HG03457 (cell line): Measurements from ENCODE around the gene HEATR5A.
"Not testable (repeated sequence)": the region's sequence is repeated elsewhere in the genome, so short reads cannot be mapped to it uniquely, and the experiment has no call there.

Source experiments
- ATAC-seq: cut with Tn5 transposase; IDR thresholded peaks from one replicate; pipeline ENCODE4 v1.9.1; 2021; ENCODE audit warnings: moderate number of reproducible peaks; ENCODE audit not compliant: unreplicated experiment

Gene HEATR5A

DNA sequence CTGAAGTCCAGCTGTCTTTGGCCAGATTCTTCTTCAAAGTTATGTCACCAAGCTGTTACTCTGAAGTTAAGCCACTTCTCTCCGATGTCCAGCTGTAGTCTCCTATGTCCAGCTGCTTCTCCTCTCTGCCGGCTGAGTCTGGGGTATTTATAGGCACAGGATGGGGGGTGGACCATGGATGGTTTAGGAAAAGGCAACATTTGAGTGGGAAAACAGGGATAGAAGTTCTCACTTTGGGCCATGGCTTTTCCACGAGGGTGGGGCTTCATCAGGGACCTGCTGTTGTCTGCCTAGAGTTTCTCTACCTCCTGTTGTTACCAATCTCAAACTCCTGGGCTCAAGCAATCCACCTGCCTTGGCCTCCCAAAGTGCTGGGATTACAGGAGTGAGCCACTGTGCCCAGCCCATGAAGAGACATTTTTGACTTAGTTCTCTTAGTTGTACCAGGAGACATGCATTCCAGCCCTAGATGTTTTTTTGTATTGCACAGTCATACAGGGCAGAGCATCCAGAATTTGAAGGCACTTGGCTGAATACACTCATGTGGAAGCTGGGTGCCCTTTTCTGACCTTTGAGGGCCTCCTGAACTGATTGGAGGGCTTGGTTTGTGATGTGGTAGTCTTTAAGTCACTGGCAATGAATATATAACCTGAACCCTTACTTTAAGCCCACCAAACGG is 132.9 kb downstream of the HEATR5A start:
- no peak for ATAC-seq

DNA sequence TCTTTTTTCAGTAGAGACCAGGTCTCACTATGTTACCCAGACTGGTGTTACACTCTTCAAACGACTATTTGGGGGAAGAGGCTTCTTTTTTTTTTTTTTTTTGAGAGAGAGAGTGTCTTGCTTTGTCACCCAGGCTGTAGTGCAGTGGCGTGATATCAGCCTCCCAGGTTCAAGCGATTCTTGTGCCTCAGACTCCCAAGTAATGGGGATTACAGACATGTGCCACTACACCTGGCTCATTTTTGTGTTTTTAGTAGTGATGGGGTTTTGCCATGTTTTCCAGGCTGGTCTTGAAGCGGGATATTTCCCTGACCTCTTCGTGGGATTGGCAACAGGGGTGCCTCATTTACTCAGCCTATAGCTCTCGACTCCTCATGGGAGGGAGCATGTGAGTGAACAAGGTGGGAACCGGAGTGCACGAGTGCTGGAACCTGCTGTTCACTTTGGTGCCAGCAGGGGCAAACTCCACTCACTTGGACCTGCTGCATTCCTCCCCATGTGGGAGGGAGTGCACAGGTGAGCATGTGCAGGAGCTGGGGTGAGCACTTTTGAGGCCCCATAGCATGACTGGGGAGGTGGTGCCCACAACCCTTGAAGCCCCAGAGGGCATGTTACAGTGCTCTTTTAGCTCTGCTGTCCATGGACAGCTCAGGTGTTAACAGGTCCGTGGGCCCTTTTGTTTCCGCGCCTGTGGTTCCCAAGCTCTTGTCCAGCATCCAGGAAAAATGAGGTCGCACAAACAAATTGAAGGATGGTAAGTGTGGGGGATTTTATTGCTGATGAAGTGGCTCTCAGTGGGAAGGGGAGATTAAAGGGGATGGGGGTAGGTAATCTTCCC is 133.7 kb downstream of the HEATR5A start:
- ATAC-seq: no peak

DNA sequence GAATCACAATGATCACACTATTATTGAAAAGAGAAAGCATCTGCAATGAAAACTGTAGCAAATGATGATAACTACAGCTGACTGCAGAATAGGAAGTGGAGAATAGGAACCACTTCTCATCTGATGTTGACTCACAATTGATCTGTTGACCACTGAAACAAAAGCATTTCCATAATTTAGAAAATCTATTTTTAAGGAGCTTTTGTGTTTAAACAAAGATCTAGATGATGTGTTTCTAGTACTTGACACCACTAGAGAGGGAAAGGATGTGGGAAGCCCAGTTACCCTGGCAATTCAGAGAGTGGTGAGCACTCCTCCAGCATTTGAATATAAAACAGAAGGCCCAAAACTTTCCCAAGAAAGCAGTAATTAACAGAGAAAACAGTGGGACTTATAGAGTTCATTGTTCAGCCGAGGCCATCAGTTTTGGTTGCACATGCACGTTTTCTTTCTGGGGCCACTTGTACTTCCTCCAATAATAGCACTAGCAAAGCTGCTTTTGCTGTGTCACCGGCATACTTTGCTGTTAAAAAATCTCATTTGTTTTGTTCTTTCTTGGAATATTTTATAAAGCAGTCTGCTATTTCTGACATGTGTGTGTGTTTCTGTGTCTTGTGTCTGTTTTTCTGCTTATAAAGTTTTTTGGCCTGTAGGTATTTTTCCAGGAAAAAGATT is 136.6 kb downstream of the HEATR5A start:
- no peak for ATAC-seq

DNA sequence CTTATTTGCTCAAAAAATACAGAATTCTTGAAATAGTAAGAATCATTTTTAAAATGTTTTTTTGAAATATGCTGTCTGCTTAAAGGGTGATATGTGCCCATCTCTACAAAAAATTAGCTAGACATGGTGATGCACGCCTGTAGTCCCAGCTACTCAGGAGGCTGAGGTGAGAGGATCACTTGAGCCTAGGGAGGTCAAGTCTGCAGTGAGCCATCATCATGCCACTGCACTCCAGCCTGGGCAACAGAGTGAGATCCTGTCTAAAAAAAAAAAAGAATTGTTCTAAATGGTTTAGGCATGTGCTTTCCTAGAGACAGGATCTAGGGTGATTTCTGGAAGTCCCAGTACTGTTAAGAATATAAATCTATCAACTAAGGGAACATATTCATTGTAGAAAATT is 137.2 kb downstream of the HEATR5A start:
- no peak for ATAC-seq

DNA sequence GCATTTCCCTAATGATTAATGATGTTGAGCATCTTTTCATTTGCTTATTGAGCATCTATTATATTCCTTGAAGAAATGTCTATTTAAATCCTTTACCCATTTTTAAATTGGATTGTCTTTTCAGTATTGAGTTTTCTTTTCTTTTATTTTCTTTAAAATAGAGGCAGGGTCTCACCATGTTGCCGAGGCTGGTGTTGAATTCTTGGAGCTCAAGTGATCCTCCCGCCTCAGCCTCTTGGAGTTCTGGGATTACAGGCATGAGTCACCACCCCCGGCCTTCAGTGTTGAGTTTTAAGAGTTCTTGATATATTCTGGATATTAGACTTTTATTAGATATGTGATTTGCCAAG is 139.5 kb downstream of the HEATR5A start:
- no peak for ATAC-seq

DNA sequence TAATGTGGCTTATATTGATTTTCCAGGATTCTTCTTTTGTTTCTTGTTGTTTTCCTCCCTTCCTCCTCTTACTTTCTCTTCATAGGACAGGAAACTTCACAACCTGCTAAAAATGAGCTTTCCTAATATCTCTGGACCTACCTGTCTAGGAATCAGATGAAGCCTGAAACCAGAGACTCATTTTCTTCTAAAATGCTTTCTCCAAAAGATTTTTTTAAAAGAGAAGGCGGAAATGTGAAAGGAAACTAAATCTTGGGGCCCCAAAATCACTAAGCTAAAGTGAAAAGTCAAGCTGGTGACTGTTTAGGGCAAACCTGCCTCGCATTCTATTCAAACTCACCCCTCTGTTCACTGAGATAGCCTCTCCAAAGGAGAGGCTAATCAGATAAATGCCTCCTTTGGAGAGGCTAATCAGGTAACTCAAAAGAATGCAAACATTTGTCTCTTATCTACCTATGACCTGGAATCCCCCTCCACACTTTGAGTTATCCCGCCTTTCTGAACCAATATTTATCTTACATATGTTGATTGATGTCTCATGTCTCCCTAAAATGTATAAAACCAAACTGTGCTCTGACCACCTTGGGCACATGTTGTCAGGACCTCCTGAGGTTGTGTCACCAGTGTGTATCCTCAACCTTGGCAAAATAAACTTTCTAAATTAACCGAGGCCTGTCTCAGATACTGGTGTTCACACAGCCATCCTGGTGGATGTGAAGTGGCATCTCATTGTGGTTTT is 140.0 kb downstream of the HEATR5A start:
- no peak for ATAC-seq

DNA sequence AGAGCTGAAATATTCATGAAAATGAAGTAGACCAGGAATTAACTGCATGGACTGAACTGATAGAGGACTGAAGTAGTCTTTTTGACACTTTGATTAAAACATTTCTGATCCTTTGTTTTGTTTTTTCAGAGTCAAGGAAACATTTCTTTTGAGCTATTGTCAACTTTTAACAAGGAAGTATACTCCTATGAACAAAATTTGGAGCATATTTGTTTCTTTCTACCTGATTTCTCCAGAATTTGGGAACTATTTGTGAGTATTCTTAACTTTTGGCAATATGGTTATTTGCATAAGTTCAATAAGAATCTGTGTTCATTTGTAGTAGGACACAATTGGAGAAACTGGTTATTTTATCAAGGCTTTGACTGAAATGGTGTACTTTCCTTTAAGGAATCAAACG is 141.5 kb downstream of the HEATR5A start:
- ATAC-seq: no peak

DNA sequence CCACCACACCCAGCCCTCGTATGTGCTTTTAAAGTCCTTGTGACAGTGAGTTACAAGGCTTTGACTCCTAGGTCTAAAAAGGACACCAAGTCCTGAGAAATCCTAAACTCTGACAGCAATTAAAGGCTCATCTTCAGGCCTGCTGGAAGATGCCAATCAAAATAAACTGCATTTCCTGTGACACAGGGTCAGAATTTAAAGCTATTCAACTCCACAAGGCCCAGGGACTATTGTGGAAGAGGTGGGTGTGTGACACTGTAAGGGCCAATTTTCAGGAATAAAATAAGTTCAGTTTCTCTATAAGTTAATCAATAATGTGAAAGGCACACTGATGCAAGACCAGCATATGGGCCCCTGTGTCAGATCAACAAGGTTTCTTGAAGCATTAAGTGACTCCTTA is 143.3 kb downstream of the HEATR5A start:
- ATAC-seq: no peak

DNA sequence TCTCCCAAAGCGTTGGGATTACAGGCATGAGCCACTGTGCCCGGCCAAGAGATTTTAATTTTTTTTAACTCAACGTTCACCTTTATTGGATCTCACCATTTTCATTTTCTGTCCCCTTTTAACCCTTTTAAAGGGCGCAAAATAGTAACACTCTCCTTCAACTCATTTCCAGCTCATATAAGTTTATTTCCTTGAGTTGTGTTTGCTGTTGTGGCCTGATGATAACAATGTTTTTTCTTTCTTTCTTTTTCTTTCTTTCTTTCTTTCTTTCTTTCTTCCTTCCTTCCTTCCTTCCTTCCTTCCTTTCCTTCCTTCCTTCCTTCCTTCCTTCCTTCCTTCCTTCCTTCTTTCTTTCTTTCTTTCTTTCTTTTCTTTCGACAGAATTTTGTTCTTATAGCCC is 143.9 kb downstream of the HEATR5A start:
- ATAC-seq: not testable (repeated sequence)

DNA sequence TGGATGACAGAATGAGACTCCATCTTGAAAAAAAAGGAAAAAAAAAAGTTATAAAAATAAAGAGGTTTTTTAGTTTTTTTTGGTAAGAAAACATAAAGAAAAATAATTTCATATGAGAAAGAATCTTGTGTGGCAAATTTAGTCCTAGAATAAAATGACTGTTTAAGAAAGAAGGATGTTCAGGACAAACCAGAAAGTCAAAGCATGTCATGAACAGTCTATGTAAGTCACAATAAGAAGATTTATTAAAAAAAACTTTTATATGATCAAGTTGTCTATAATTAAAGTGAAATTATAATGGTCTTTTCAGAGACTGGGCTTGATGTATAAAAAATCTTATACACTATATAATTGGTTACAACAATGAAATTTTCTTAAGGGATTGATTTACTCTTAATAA is 144.6 kb downstream of the HEATR5A start:
- ATAC-seq: no peak

DNA sequence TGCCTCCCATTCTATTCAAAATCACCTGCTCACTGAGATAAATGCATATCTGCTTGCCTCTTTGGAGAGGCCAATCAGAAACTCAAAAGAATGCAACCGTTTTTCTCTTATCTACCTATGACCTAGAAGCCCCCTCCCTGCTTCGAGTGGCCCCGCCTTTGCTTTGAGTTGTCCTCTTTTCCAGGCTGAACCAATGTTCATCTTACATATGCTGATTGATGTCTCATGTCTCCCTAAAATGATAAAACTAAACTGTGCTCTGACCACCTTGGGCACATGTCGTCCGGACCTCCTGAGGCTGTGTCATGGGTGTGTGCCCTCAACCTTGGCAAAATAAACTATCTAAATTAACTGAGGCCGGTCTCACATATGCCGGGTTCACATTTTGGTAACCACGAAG is 148.7 kb downstream of the HEATR5A start:
- no peak for ATAC-seq

DNA sequence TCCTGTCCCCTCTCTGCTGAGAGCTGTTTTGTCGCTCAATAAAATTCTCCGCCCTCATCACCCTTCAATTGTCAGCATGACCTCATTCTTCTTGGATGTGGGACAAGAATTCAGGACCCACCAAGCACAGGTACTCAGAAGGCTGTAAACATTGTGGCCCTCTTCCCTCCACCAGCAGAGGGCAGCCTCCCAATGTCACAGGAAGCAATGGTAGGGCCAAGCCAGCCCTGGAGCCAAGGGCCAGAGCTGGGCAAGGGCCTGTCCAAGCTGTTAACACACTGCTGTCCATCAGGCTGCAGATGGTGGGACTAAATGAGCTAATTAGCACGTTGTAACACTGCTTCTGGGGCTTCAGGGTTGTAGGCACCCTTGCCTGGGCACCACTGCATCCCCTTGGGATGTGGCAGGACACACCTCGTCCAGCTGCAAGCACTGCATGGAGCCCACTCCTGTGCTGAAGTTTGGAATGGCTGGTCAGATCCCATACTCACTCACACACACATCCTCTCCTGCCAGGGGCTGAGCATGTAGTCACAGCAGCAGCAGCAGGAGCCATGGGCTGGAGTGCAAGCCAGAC is 150.1 kb downstream of the HEATR5A start:
- no peak for ATAC-seq

DNA sequence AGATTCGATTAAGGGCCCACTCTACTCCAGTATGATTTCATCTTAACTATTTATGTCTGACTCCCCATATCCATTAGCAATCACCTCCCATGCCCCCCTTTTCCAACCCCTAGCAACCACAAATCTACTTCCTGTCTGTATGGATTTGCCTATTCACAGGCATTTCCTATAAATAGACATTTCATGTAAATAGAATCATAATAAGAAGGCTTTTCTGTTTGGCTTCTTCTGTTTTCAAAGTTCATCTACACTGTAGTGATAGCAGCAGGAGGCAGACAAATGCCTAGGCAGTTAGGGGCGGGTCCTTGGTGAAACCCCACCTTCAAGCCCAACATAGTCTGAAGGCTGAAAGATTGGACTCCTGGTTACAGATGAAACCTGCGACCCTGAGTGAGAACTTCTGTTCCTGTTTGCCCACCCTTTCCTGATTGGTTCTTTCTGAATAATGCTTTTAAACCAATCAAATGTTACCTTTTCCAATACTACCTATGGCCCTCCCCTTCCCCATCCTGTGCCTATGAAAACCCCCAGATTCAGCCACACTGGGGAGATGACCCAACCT is 150.6 kb downstream of the HEATR5A start:
- no peak for ATAC-seq

DNA sequence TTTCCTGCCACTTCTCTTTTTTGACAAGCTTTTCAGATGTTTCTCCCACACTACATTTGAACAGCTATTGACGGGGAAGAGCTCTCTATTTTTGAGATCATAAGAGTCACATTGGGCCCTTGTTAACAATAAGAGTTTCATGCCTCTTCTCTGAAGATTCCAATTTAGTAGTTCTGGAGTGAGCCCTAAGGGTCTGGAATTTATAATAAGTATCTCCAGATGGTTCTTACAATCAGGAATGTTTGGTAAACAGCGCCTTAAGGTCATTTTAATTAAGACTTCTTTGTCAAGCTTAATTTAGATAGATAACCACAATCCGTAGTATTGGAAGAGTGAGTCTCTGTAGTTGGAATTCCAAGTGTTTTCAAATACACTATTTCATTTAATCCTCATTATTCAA is 152.1 kb downstream of the HEATR5A start:
- no peak for ATAC-seq

DNA sequence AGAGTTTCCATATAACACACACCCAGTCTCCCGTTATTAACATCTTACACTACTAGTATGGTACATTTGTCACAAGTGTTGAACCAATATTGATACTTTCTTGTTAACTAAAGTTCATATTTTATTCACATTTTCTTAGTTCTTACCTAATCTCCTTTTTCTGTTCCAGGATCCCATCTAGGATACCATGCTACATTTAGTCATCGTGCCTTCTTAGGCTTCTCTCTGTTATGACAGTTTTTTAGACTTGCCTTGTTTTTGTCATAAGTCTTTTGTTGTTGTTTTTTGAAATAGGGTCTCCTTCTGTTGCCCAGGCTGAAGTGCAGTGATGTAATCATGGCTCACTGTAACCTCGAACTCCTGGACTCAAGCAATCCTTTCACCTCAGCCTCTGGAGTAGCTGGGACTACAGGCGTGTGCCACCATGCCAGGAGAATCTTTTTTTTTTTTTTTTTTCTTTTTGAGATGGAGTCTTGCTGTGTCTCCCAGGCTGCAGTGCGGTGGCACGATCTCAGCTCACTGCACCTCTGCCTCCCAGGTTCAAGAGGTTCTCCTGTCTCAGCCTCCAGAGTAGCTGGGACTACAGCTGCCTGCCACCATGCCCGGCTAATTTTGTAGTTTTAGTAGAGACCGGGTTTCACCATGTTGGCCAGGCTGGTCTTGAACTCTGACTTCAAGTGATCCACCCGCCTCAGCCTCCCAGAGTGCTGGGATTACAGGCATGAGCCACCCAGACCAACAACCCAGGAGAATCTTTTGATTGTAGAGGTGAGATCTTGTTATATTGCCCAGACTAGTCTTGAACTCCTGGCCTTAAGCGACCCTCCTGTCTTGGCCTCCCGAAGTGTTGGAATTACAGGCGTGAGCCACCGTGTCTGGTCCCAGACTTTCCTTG is 153.7 kb downstream of the HEATR5A start:
- ATAC-seq: no peak

DNA sequence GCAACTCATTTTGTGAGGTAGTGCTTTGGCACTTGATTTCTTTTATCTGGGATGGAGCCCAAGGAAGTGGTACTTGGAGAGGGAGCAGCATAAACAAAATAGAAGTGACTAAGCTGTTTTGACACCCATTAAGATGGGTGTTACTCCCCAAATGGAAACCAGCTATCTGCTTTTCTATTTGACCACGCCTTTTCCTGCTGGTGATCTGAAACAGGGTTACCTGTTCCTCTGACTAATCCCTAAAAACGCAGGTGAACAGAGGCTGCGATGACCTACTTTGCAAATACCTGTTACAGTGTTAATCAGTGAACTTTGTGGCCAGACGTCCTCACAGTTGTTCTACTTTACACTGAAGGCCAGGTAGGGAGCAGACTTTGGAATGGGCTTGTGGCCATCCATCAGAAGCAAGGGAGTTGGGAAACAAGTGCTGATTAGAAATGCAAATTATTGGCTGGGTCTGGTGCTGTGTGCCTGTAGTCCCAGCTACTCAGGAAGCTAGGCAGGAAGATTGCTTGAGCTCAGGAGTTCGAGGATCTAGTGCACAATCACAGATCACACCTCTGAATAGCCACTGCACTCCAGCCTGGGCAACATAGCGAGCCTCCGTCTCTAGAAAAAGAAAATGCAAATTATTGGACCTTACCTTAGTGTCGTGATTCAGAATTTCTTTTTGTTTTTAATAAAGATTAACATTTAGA is 154.5 kb downstream of the HEATR5A start:
- no peak for ATAC-seq

DNA sequence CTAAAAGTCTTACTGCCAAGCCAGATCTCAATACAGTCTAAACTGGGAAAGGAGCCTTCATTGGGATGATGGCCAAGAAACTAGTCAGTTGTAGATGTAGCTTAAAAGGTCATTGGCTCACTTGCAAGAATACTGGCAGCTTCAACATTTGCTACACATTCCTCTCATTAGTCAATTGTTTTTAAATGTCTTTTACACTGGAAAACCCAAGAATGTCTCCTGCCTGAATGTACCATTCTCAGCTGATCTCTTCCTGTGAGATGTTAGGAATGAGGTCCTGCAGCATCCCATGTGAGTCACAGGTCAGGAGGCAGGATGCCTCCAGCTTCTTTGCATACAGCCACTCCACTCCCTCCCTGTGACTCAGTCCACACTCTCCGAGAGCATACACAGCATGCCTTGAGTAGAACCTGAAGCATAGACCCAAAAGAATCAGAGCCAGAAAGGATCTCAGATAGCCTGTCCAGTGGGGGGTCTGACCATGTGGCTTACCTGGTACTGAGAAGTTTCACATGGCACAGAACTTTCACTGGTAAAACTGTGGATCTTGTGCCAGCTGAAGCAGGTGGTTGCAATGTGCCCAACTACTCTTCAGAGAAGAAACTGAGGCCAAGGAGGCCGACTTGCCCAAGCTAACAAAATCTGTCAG is 156.7 kb downstream of the HEATR5A start:
- no peak for ATAC-seq

DNA sequence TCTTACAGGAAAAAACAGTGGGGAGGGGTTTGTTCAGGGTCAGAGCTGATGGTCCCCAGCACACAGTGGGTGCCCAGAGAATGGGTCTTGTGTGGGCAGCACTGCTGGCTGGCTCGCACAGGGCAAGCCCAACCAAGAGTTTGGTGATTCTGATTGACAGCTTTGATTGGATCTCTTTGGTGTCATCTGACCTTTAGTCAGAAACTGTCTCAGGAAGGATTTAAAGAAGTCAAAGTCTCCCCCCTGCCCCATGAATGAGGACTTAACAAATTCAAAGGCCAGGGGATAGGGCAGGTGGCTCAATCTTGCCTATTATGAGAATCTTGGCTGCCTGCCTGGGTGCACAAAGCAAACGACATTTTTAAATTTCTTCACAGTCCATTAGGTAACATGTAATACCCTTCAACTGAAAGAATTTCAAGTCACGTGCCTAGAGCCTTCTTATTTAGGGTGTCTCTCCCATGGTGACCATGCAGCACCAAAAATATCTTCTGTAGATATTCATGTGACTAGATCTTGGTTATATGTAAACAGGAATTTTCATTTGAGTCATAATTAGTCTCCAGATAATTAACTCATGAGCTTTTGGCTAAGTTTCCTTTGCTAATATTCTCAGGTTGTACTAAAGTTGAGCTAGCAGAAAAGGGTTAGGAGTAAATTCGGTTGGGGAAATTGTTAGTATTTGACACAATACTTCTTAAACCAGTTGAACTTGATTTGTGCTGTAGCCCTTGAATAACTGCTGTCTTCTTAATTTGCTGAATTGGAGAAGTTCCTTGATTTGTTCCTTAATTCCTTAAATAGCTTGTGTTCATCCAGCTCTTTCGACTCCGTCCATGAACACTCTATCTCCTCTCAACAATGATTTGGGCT is 158.3 kb downstream of the HEATR5A start:
- ATAC-seq: no peak
